ENCODE measurements around the gene PAPOLB. TPM values are rescaled to one million over a fixed set of nuclear protein-coding genes. Genes with fewer than 3 reads are reported as not detected.
A peak's percentile ranks its signal among the peaks of the same experiment; 100 is the strongest.

Gene PAPOLB
- total RNA-seq, 1 donor from 2014 or later: 0.22 TPM

GRCh38 chr7:4820967-4821471, 40.8 kb downstream of the PAPOLB start:
- Mint-ChIP-seq H3K9me3 (no peaks in the 10 kb centered on the region), H3K27ac (no peak overlapping the region), H3K36me3 (no peaks in the 10 kb centered on the region), H3K4me1 (no peaks in the 10 kb centered on the region), H3K4me3 (no peak overlapping the region), H3K27me3 (ENCODE audit: low read depth) (no peaks in the 10 kb centered on the region)
- no peak for TF ChIP-seq CTCF (IDR thresholded peaks at IDR 0.05; ENCODE audit: unreplicated experiment)
- DNase-seq (ENCODE audit: low spot score in 2 of 2, unreplicated experiment in 2 of 2): no peak

GRCh38 chr7:4820405-4820966, 41.3 kb downstream of the PAPOLB start:
- no peak overlapping the region for H3K4me3 Mint-ChIP-seq
- H3K36me3 Mint-ChIP-seq: no peaks in the 10 kb centered on the region
- no peak for TF ChIP-seq CTCF (IDR thresholded peaks at IDR 0.05; ENCODE audit: unreplicated experiment)
- no peak overlapping the region for H3K27ac Mint-ChIP-seq
- H3K4me1 Mint-ChIP-seq: no peaks in the 10 kb centered on the region
- H3K9me3 Mint-ChIP-seq: no peaks in the 10 kb centered on the region
- no peak for DNase-seq (ENCODE audit: low spot score in 2 of 2, unreplicated experiment in 2 of 2)
- no peaks in the 10 kb centered on the region for H3K27me3 Mint-ChIP-seq (ENCODE audit: low read depth)

- no peaks in the 10 kb centered on the region for H3K27me3 Mint-ChIP-seq (ENCODE audit: low read depth)
- DNase-seq (ENCODE audit: low spot score in 2 of 2, unreplicated experiment in 2 of 2): no peak
- no peak overlapping the region for H3K4me3 Mint-ChIP-seq
- TF ChIP-seq CTCF (IDR thresholded peaks at IDR 0.05; ENCODE audit: unreplicated experiment): no peak
- H3K36me3 Mint-ChIP-seq: no peaks in the 10 kb centered on the region
- no peaks in the 10 kb centered on the region for H3K9me3 Mint-ChIP-seq
- peak overlapping the region; percentile 16 for H3K27ac Mint-ChIP-seq
- H3K4me1 Mint-ChIP-seq: no peaks in the 10 kb centered on the region
Observed at GRCh38 chr7:4819560-4820404, 42.0 kb downstream of the PAPOLB start.

- Mint-ChIP-seq H3K4me3 (no peak overlapping the region), H3K27ac (no peak overlapping the region), H3K9me3 (peaks cover 2% of the 10 kb centered on the region), H3K36me3 (no peaks in the 10 kb centered on the region), H3K4me1 (no peaks in the 10 kb centered on the region), H3K27me3 (ENCODE audit: low read depth) (no peaks in the 10 kb centered on the region)
- no peak for DNase-seq (ENCODE audit: low spot score in 2 of 2, unreplicated experiment in 2 of 2)
- no peak for TF ChIP-seq CTCF (IDR thresholded peaks at IDR 0.05; ENCODE audit: unreplicated experiment)
Observed at GRCh38 chr7:4818000-4818794, 43.6 kb downstream of the PAPOLB start.

- H3K27me3 Mint-ChIP-seq (ENCODE audit: low read depth): no peaks in the 10 kb centered on the region
- no peak for TF ChIP-seq CTCF (IDR thresholded peaks at IDR 0.05; ENCODE audit: unreplicated experiment)
- no peak overlapping the region for H3K4me3 Mint-ChIP-seq
- DNase-seq (ENCODE audit: low spot score in 2 of 2, unreplicated experiment in 2 of 2): no peak
- peaks cover 2% of the 10 kb centered on the region for H3K36me3 Mint-ChIP-seq
- H3K9me3 Mint-ChIP-seq: peaks cover 10% of the 10 kb centered on the region
- H3K4me1 Mint-ChIP-seq: no peaks in the 10 kb centered on the region
- H3K27ac Mint-ChIP-seq: no peak overlapping the region
Observed at GRCh38 chr7:4817178-4817901, 44.5 kb downstream of the PAPOLB start.

Data from mesothelial cell of epicardium (in vitro differentiated cells).